Measurements from ENCODE around the gene ALAD.

The ALAD gene

DNA sequence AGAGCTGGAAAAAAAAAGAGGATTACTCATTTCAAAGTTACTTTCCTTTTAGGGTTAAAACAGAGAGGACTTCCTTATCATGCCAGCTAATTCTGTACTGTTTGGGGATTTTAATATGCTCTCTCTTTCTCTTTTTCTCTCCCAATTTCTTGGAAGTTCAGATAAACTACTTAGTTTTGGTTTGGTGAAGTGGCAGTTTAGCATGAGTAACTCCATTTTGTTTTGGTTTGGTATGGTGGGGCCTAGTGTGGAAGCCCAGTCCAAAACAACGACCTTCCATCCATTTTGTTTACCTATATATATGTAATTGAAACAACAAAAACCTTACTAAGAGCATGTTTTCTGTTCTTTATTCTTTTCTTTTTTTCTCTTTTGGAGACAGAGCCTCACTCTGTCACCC, 55.4 kb downstream of the ALAD start:
- DNase-seq (ENCODE audit: low spot score): no peak

DNA sequence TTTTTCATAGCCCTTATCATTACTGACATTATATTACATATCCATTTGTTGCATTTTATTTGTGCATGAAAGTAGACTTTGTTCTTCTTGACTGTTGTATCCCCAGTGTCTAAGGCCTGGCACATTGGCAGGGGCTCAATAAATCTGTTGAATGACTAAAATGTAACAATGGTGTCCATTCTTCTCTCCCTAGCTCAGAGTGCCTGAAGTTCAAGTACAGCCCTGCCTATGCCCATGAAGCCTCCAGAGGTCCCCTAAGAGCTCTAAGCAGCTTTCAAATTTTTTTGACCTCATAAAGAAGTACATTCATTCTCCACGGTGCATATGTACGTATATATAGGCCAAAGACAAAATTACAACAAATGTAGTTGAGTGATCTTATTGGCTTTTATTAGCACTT, 55.9 kb downstream of the ALAD start:
- DNase-seq (ENCODE audit: low spot score): no peak

DNA sequence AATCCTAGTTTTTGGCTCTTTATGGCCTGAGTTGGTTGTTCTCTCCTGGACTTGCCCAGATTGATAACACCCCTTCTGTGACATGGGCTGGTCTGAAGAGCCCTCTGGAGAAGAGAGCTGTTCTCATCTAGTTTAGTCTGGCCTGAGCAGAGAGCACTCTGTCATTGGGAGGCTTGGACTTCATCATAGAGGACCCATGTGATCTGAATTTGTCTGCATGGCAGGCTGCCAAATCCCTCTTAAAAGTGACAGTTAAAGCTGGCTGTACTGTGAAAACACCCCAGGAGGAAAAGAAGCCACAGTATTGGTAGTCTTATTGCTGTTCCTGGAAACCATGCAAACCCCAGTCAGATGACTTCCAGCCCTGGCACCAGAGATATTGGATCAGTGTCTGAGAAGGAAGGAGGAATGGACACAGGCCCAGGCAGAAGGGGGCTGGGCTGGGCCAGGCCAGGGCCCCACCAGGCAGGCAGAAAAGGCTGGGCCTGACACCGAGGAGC, 57.3 kb downstream of the ALAD start:
- peak; percentile 49 for DNase-seq (ENCODE audit: low spot score)

DNA sequence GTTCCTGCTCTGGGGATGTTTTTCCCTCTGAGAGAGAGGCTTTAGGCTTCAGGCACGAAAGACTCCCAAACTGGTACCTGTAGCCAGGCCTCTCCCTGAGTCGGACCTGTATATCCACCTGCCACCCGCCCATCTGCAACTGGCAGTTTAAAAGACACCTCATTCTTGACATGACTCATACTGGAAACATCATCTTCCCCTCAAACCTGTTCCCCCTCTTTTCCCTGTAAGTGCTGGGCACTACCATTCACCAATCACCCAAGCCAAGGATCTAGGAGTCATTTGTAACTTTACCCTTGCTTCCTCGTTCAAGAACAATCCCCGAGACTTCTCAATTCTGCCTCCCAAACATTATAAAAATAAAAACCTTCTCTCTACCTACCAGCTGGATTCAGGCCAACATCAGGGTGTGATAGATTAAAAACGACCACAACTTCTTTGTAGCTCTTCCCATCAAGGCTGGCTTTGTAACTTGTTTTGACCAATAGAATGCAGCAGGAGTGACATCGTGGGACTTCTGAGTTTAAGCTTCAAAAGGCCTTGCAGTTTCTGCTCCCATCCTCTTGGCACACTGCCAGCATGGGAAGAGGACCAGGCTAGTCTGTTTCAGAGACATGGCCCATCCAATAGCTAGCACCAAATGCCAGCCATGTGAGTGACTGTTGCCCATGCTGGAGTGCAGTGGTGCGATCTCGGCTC, 59.2 kb downstream of the ALAD start:
- peak; percentile 15 for DNase-seq (ENCODE audit: low spot score)

DNA sequence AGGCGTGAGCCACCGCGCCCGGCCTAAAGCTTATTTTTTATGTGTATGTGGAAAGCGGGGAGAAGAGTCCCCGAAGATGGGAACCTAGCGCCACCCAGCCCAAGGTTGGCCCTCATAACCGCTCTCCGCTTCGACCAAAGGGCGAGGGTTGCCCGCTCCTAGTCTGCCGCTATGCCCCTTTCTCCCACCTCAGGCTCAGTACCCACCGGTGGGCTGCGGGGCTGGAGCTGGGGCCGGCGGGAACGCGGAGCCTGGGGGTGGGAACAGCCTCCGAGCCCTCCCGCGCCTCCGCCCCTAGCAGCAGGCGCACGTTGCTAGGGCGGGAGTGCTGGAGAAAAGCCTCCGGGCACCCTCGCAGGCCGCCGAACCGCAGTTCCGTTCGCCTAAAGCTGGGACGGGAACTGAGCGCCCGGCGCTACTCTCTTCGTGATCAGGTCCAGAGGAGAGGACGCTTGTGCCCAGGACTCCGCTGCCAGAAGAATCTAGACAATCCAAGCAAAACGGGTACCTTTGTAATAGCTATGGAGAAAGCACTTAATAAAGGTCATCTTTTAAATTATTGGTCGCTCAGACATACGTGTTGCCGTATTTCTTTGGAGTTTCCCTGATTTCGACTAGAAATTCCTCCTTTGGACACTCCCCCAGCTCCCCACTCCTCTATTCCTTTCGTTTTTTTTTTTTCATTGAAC, 60.9 kb downstream of the ALAD start, which contains the start of gene WDR31:
TSS of gene WDR31 (minus strand) at position 265 of the 689 bp plus-strand sequence. CDS start 8,253 bp downstream, outside the sequence.
- peak; percentile 89 for DNase-seq (ENCODE audit: low spot score)

DNA sequence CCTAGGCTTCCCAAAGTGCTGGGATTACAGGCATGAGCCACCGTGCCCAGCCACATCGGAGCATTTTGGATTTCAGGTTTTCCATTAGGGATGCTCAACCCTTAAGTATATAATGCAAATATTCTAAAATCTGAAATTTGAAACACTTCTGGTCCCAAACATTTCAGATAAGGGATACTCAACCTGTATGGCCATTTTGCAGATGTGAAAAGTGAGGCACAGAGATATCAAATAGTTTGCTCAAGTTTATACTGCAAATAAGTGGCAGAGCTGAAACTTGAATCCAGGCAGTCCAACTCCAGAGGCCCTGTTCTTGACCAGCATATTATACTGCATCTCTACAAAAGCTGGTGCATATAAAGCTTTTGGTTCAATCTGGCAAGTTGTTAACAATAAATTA, 63.4 kb downstream of the ALAD start:
- DNase-seq (ENCODE audit: low spot score): no peak

Data from cerebellar cortex (tissue), 1 donor.